H1 (cell line): ENCODE measurements around the gene SH2D5. TPM values are rescaled to one million over a fixed set of nuclear protein-coding genes. Genes with fewer than 3 reads are reported as not detected.

ENCODE experiments used
- SP4 ChIP-seq: IDR thresholded peaks from 2 replicates; pipeline ENCODE4 v1.6.1; 2012; ENCODE audit warnings: low read length, inconsistent platforms
- polyA plus RNA-seq, 7 experiments: library from polyadenylated mRNA; depleted of rRNA in 3 of 7; stranded (reverse) in 5 of 7; unstranded in 2 of 7; fragments of >200 nt in 5 of 7; fragments of 200-250 nt in 2 of 7; gene quantifications; 1 replicate in 5 of 7; 2 replicates in 1 of 7; 4 replicates in 1 of 7; pipeline versions ENCODE4 v1.2.1 to v1.2.3, GENCODE V29; 2011 to 2013; ENCODE audit warnings: missing spikeins in 2 of 7, mixed read lengths in 2 of 7
- total RNA-seq: library from RNA; stranded (reverse); fragmentation: NEBNext Ultra II Directional; extraction: Animal tissue kit (Norgen Biotek cat#: 25700); gene quantifications from 2 replicates; pipeline ENCODE4 v1.2.1, GENCODE V29; 2021
- TF ChIP-seq, protein P1 (sequence below): fragments of 300-600 bp; sonication (generic); IDR thresholded peaks from 2 replicates; pipeline ENCODE4 v1.7.1; 2012; ENCODE audit warnings: low read length, moderate library complexity, mild to moderate bottlenecking, inconsistent platforms; ENCODE audit not compliant: insufficient replicate concordance

The SH2D5 gene
- total and polyA plus RNA-seq, 2 of the 8 experiments (the other 6 are each of a cell fraction or from before 2014, with no cell fraction given): 13.2 to 18.4 TPM

DNA sequence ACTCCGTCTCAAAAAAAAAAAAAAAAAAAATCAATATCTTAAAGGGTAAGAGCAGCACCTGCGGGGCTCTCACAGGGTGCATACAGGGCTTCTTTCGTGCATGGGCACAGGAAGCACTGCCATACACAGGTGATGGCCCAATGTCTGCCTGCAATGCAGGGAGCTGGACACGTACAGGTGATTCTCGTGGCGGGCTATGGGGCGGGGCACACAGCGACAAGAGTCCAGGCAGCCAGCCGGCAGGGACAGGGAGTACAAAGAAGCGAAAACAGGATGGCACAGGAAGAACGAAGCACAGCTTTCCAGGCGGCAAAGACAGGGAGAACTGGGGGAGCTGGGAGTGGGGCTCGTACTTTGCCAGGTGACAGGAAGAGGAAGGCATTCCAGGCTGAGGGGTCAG is 16.3 kb downstream of the SH2D5 start (continued):
- TF ChIP-seq, protein P1, sequence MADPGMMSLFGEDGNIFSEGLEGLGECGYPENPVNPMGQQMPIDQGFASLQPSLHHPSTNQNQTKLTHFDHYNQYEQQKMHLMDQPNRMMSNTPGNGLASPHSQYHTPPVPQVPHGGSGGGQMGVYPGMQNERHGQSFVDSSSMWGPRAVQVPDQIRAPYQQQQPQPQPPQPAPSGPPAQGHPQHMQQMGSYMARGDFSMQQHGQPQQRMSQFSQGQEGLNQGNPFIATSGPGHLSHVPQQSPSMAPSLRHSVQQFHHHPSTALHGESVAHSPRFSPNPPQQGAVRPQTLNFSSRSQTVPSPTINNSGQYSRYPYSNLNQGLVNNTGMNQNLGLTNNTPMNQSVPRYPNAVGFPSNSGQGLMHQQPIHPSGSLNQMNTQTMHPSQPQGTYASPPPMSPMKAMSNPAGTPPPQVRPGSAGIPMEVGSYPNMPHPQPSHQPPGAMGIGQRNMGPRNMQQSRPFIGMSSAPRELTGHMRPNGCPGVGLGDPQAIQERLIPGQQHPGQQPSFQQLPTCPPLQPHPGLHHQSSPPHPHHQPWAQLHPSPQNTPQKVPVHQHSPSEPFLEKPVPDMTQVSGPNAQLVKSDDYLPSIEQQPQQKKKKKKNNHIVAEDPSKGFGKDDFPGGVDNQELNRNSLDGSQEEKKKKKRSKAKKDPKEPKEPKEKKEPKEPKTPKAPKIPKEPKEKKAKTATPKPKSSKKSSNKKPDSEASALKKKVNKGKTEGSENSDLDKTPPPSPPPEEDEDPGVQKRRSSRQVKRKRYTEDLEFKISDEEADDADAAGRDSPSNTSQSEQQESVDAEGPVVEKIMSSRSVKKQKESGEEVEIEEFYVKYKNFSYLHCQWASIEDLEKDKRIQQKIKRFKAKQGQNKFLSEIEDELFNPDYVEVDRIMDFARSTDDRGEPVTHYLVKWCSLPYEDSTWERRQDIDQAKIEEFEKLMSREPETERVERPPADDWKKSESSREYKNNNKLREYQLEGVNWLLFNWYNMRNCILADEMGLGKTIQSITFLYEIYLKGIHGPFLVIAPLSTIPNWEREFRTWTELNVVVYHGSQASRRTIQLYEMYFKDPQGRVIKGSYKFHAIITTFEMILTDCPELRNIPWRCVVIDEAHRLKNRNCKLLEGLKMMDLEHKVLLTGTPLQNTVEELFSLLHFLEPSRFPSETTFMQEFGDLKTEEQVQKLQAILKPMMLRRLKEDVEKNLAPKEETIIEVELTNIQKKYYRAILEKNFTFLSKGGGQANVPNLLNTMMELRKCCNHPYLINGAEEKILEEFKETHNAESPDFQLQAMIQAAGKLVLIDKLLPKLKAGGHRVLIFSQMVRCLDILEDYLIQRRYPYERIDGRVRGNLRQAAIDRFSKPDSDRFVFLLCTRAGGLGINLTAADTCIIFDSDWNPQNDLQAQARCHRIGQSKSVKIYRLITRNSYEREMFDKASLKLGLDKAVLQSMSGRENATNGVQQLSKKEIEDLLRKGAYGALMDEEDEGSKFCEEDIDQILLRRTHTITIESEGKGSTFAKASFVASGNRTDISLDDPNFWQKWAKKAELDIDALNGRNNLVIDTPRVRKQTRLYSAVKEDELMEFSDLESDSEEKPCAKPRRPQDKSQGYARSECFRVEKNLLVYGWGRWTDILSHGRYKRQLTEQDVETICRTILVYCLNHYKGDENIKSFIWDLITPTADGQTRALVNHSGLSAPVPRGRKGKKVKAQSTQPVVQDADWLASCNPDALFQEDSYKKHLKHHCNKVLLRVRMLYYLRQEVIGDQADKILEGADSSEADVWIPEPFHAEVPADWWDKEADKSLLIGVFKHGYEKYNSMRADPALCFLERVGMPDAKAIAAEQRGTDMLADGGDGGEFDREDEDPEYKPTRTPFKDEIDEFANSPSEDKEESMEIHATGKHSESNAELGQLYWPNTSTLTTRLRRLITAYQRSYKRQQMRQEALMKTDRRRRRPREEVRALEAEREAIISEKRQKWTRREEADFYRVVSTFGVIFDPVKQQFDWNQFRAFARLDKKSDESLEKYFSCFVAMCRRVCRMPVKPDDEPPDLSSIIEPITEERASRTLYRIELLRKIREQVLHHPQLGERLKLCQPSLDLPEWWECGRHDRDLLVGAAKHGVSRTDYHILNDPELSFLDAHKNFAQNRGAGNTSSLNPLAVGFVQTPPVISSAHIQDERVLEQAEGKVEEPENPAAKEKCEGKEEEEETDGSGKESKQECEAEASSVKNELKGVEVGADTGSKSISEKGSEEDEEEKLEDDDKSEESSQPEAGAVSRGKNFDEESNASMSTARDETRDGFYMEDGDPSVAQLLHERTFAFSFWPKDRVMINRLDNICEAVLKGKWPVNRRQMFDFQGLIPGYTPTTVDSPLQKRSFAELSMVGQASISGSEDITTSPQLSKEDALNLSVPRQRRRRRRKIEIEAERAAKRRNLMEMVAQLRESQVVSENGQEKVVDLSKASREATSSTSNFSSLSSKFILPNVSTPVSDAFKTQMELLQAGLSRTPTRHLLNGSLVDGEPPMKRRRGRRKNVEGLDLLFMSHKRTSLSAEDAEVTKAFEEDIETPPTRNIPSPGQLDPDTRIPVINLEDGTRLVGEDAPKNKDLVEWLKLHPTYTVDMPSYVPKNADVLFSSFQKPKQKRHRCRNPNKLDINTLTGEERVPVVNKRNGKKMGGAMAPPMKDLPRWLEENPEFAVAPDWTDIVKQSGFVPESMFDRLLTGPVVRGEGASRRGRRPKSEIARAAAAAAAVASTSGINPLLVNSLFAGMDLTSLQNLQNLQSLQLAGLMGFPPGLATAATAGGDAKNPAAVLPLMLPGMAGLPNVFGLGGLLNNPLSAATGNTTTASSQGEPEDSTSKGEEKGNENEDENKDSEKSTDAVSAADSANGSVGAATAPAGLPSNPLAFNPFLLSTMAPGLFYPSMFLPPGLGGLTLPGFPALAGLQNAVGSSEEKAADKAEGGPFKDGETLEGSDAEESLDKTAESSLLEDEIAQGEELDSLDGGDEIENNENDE: no peak
- TF ChIP-seq SP4: no peak
